T1000 (cell line): ENCODE results near the gene CENPX.
"Not testable (repeated sequence)": the region's sequence is repeated elsewhere in the genome, so short reads cannot be mapped to it uniquely, and the experiment has no call there.

ENCODE experiments used
- DNase-seq: peaks from one replicate; lab custom pipeline; 2025; ENCODE audit warnings: mixed read lengths; lab: John Stamatoyannopoulos, UW

The CENPX gene

DNA sequence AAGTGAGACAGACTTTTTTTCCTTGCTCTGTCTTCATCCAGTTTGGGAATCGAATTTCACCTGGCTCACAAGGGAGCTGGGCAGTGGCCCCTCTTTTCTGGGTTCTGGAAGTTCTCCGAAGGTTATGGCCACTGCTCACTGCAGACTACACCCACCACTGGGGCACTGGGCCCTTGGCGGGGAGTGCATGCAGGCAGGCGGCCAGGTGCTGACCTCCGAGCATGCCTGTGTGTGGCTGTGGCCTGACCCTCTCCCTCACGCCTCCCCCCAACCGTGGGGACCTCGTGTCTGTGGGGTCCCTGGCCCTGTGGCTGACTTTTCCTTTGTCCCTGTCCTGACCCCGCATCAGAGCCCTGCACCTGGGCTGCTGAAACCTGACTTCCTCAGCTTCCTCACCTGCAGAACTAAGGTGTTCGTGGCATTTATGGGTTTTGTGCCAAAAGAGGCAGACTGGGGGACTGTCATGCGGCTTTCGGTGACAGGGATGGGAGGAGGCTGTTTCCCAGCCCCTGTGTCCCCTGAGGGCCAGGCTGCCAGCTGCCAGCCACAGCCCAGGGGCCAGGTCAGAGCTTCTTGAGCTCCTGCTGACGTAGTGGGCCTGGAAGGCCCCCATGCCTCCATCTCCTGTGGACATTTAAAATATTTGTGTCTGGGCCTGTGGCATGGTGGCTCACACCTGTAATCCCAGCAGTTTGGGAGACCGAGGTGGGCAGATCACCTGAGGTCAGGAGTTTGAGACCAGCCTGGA, 23.8 kb downstream of the CENPX start:
- no peak for DNase-seq

DNA sequence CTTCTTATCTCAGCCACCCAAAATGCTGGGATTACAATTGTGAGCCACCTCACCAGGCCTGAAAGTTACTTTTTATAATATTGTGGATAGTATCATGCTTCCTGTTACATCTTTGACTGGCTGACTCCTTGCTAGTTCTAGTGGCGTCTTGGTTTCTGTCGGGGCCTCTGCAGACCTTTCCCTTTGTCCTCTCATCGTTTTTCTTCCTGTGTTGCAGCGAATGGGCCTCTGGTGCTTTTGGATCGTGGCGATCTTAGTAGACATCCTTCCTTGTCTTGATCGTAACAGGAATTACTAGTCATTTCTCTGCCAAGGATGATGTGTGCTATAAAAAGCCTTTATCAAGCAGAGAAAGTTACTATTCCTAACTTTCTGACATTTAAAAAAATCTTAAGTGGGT, 24.5 kb downstream of the CENPX start:
- DNase-seq: no peak

DNA sequence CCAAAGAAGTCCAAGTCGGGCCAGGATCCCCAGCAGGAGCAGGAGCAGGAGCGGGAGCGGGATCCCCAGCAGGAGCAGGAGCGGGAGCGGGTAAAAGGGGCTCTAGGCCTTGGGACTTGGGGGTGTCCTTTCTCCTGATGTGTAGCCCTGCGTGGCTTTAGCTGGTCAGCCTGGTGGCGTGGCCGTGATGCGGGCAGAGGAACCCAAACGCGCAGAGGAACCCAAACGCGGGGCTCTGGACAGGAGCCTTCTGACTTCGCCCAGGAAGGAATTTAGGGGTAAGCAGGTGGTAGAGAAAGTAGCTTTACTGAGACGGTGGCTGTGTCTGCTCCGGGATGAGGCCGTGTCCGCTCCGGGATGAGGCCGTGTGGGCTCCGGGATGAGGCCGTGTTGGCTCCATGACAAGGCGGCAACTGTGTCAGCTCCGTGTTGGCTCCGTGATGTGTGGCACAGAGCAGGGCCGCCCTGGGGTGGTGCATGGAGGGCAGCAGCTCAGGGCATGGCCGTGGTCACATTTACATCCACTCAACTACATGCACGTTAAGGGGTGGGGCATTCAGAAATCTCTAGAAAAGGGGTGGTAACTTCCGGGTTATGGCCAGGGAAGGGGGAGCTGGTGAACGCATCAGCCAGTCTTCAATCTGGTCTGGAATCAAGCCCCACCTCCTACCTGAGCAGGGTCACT, 25.8 kb downstream of the CENPX start:
- DNase-seq: no peak

DNA sequence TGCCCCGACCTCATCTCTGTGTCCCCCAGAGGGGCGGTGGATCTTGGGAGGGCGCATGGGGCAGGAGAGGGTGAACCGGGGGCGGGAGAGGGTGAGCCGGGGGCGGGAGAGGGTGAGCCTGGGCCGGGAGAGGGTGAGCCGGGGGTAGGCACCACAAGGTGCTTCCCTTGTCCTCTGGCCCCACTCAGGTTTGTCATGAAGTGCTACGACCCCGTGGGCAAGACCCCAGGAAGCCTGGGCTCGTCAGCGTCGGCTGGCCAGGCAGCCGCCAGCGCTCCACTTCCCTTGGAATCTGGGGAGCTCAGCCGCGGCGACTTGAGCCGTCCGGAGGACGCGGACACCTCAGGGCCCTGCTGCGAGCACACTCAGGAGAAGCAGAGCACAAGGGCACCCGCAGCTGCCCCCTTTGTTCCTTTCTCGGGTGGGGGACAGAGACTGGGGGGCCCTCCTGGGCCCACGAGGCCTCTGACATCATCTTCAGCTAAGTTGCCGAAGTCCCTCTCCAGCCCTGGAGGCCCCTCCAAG, 26.4 kb downstream of the CENPX start:
- DNase-seq: no peak

DNA sequence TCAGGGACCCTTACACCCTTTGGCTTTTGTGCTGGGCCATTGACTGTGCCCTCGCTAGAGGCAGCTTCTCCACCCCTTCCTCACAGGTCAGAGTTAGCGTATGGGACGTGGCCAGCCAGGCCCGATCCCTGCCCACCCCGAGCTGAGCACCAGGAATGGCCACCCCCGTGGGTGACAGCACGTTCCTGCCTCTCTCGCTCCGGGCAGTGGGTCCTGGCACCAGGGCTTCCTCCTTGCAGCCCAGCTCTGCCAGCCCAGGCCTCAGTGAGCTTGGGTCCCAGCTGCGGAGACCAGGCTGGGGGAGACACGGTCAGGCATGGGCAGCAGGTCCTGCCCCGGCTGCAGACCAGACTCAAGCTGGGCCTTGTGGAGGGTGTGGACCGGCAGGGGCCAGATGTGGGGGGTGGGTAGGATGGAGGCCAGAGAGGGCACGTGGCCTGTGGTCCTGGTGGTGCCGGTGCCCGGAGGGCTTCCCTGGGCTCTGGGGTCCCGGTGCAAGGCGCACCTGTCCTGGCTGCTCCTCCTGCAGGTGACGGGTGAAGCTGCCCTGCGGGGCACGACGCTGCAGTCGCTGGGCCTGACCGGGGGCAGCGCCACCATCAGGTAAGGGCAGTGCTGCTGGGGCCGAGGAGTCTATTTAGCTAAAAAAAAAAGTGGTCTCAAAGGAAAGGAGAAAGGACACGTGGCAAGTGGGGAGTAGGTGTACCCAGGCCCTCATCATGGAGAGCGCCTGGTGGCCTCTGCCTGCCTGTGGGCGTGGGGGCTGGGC, 27.0 kb downstream of the CENPX start:
- no peak for DNase-seq

DNA sequence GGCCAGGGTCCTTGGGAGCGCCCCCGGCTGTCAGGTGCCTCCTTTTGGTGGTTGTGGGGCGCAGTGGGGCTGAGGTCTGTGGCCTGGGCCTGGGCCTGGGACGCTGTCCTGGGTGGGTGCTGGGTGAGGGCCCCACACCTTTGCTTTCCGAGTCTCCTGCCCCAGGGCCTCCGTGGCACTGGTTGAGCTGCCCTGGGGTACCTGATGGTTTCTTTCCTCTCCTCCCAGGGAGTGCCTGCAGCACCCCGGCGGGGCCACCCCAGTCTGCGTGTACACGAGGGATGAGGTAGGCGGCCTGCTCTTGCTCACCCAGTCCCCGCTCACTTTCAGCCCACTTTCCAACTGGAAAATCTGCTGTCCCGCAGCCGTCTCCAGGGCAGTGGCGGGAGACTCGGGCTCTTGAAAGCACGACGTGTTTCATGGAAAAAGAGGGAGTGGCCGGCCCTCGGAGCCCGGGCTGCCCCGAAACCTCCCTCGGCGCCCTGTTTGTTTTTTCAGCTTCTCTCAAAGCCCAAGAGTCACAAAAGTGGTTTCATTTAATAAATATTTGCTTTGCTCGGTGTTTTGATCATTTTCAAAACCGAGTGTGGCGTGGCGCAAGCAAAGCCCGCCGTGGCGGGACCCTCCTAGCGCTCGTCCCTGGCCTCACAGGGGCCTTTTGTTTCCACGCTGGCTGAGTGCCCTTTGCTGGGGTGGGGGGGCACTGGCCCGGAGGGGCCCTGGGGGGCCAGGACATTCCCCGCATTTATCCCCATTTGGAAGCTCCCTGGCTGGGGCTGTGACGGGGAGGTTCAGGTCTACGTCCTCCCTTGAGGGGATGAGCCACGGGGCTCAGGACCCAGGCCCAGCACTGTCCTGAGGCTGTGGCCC, 27.9 kb downstream of the CENPX start:
- DNase-seq: no peak

DNA sequence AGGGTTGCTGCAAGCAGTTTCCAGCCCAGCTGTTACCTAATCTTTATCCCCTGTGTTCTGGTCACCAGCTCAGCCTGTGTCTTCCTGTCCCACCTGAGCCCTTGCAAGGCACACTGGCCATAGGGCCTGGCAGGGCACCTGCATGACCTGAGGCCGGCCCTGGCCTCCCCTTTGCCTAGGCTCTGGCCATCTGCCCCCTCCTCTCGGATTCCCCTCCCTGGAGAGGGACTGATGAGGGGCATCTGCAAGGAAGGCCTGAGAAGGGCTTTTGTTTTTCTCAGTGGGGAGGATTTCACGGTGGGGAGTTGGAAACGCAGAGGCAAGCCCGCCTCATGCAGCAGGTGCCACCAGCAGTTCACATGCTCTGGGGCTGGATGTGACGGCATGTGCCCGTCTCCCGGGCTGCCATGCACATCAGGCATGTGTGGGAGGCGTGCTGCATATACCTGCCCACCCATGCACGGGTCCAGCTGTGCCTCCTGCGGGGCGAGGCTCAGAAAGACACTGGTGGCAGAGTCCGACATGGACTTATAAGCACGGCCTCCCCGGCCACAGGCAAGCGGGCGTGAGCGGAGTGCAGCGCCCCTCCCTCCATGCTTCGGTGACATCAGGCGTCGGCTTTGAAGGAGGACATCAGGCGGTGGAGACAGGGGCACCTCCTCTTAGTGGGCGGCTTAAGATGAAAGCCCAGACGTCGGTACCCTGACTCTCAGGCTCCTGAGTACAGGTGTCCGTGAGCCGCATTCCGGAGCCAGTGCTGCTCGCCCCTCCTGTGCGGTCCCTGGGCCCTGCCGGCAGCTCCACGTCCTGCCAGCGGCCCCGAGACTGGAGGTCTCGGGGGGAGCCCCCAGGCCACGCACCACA, 28.7 kb downstream of the CENPX start:
- DNase-seq: no peak

DNA sequence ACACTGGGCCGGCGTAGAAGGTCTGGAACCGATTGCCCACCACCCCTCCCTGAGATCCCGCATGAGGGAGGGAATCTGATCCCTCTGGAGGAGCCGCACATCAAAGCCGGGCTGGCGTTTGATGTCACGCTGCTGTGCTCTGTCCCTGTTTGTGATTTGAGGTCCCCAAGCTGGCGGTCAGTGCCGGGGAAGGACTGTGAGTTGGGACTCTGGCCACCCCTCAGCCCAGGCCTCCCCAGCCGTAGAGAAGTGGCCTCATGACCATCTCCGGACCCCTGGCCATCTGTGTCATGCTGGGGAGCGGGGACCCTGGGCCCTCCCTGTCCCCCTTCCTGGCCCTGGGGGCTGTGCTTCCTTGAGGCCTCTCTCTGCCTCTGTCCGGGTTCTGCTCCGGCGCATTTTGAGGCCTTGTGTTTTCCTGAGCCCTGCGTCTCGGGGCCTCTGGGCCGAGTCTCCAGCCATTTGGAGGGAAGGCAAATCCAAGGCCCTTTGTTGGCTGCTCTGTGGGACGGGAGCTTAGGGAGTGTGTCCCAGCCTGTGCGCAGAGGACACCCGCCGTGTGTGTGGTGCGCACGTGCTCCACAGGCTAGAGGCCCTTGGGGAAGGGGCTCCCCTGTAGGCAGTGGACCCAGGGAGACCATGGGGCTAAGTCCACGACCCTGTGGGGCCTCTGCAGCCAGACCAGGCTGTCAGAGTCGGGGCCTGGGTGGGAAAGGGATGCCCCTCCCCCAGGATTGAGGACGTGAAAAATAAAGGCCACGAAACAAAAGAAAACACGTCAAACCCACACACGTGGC, 30.2 kb downstream of the CENPX start:
- no peak for DNase-seq

DNA sequence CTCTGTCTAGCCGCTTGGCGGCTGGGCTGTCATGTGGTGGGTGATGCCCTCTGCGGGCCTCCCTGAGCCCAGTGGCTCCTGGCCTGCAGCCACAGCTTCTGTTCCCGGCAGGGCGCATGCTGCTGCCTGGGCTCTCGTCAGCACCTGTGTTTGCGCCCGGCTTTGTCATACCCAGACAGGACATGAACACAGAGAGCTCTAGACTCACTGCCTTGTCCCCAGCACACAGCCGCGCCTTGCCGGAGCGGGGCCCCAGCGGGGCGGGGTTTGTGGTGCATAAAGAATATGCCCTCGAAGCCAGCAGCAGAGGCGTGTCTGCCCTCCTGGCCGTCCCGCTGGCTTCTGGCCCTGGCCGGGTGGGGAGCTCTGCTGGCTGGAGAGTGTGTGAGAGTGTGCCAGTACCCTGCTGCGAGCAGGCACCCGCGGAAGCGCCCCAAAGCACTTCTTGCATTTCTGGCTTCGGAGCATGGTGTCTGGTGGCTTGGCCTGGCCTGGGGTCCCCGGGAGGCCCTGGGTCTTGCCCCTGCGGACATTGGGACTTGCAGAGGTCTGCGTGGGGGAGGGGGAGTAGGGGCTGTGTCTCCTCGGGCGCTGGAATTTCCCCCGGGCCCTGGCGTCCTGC, 30.9 kb downstream of the CENPX start:
- DNase-seq: no peak

DNA sequence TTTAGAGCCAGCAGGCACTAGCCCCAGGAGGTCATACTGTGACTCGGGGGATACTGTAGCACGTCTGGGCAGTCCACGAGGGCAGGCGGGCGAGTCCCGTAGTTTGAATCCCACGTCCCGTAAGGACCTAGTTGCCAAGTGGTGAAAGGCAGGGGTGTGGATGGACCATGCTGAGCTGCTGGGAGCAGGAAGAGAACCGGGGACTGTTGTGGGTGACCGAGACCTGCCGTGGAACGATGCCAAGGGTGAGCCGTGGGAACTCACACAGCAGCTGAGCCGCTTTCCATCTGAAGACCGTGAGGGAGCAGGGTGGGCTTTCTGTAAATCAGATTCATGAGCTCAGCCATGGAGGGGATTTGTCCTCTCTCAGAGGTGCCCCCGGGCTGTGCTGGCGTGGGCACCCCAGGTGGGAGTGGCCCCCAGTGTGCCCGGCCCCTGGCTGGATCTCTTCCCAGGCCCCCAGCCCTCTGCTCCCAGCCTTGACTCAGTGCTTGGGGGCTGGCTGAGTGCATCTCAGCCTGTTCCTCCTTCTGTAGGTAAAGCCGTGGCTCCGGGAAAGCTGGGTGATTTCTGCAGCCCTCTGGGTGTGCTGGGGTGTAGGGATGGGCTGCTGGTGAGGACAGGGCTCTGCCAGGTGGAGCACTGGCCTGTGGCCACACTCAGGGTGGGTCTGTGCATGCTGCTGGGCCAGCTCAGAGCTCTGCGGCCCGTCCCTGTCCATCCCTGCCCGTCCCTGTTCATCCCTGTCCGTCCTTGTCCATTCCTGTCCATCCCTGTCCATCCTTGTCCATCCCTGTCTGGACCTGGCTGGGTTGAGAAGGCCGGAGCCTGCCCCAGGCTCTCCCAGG, 31.6 kb downstream of the CENPX start:
- DNase-seq: no peak

DNA sequence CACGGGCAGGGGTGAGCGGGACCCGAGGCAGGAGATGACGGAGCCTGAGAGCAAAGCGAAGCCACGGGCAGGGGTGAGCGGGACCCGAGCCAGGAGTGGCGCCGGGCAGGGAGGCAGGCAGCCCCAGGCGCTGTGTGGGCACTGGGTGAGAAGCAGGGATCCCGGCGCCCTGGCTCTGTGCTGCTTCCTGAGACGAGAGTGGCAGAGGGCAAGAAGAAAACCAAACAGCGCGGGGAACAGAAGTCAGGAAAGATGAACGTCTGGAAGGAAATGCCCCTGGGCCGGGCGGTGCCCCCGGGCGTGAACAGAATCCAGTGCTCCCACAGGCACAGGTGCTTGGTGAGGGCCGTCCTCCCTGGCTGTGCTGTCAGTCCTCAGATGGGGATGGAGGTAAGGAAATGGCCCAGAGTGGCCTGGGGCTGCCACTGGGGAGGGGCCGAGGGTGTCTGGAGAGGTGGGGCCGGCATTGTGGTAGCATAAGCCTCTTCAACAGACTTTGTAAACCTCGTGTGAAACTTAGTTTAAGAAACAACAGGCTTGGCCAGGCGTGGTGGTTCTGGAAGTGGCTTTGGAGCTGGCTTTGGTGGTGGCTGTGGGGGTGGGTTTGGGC, 35.4 kb downstream of the CENPX start:
- DNase-seq: no peak

DNA sequence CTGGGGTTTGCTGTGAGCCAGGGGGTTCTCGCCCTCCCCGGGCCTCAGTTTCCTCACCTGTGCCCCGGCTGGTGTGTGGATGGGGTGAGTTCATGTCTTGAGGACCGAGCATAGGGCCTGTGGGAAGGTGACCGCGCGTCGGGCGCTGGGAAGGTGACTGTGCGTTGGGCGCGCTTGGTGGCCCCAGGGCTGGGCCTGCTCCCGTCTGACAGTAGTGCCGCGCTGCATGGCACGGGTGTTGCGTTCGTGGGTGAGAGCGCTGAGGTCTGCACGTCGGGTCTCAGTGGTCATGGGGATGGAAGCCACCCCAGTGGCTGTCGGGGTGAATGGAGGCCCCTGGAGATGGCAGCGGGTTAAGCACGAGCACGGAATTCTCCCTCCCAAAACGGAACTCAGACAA, 36.1 kb downstream of the CENPX start:
- DNase-seq: no peak

DNA sequence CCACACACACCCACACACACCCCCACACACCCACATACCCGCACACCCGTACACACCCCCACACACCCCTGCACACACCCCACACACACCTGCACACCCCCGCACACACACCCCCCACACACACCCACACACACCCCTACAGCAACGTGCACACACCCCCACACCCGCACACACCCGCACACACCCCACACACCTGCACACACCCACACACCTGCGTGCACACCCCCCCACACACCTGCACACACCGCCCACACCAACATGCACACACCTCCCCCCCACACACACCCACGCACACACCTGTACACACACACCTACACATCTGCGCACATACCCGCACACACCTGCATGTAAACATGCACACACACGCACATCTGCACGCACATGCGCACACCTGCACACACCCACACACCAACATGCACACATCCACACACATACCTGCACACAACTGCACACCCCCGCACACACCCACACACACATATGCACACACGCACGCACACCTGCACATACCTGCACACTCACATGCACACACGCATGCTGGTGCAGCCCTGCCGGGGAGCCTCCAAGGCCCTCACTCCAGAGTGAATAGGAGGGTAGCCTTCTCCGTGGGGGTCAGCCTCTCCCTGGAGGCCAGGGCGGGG, 37.8 kb downstream of the CENPX start:
- DNase-seq: no peak

DNA sequence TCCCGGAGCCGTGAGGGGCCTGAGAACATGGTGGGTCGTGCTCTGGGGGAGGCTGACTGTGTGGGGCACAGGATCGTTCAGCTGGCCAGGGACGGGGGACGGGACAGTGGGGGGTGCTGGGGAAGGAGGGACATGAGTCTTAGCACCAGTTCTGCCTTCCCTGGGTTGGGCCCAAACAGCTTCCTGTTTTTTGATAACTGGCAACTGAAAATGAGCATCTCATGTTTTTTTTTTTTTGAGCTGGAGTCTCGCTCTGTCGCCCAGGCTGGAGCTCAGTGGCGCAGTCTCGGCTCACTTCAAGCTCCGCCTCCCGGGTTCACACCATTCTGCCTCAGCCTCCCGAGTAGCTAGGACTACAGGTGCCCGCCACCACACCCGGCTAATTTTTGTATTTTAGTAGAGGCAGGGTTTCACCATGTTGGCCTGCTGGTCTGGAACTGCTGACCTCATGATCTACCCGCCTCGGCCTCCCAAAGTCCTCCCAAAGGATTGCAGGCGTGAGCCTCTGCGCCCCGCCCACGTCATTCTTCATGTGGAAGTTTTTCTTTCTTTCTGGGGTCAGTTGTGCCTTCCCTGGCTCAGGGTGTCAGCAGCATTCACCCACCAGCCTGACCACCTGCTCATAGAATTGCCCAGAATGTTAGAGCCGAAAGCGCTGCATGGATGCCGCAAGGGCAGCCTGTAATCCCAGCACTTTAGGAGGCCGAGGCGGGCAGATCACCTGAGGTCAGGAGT, 38.9 kb downstream of the CENPX start:
- DNase-seq: no peak

DNA sequence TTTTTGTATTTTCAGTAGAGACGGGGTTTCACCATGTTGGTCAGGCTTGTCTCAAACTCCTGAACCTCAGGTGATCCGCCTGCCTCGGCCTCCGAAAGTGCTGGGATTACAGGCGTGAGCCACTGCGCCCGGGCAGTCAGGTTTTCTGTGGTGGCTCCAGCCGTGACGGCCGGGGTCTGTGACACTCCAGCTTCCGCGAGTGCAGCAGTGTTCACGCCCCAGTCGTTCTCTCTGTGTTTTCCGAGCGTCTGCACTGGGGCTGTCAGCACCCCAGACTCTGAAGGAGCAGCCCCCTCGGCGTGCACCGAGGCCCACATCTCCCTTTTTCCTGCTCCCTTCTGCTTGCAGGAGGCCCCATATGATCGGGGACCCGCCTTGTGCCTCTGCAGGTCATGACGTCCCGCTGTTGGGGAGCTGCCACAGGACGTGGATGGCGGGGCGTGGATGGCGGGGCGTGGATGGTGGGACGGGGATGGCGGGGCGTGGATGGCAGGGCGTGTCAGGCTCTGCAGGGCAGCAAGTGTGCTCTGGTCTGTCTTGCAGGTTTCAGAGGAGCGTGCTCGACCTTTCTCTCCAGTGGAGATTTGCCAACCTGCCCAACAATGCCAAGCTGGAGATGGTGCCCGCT, 39.6 kb downstream of the CENPX start:
- no peak for DNase-seq

DNA sequence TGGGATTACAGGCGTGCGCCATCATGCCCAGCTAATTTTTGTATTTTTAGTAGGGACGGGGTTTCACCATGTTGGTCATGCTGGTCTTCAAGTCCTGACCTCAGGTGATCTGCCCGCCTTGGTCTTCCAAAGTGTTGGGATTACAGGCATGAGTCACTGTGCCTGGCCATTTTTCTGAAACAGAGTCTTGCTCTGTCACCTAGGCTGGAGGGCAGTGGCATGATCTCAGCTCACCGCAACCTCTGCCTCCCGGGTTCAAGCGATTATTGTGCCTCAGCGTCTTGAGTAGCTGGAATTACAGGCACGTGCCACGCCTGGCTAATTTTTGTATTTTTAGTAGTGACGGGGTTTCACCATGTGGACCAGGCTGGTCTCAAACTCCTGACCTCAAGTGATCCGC, 41.2 kb downstream of the CENPX start:
- not testable (repeated sequence) for DNase-seq
